Activated CD4-positive, alpha-beta T cell treated with anti-CD3 and anti-CD28 coated beads, Interleukin-10, Interleukin-2, amounts not matched to agents 100 ng/mL and 50 ng/mL, durations not matched to agents 16 hours and 8 hours (primary cell): ENCODE measurements around the gene PDE4B.

ENCODE experiments used
- DNase-seq: peaks from one replicate; pipeline ENCODE4 v3.0.0-alpha.2; 2020

PDE4B gene

GRCh38 chr1:65792669-65793358 lies at the start of gene PDE4B:
Gene PDE4B (plus strand): TSS chr1:65792895.
- no peak for DNase-seq

- DNase-seq = no peak
Observed at GRCh38 chr1:65744731-65745130, 48.0 kb upstream of the PDE4B start.

DNA sequence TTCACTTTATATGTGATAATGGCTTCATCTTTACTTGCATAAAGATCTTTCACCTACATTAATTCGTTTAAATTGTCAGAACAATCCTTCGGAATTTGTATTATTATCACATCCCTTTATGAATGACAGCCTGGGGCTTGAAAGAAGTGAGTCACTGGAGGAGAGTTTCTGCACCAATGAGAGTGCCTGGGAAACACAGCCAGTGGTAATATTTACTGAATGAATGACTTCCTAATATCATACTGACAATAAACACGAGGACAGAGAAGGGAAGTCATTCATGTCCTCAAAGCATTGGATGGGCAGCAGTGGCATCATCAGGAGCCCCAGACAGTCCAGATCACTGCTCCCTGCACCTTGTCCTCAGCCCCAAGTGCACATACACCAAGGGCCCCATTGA lies 40.7 kb upstream of the PDE4B start:
- no peak for DNase-seq

DNA sequence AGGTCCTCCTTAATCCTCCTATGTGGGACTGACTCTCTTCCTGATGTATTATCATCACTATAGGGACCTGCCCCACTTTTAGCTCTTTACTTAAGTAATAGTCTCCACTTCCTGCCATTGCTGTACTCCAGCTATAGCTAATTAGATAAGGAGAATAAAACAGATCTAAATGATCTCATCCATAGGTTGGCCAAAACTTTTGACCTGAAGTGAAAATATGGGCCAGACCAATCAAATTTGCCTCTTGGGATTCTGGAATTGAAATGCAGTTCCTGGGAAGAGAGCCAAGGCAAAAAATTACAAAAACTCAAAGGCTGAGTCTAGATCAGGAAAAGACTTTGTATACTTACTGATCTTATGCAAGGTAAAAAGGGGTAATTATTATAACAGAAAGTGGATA lies 36.1 kb upstream of the PDE4B start:
- no peak for DNase-seq

DNA sequence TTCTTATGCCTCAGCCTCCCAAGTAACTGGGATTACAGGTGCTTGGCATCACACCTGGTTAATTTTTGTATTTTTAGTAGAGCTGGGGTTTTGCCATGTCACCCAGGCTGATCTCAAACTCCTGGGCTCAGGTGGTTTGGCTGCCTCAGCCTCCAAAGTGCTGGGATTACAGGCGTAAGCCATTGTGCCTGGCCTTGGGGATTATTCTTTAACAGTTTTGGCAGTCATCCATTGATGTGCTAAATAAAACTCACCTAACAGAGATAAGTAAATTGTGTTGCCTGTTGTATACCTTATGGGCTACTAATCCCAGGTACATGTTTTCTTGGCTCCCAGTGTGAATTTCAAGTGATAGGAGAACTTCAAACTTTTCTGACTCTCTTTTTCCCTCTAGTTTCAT lies 35.2 kb upstream of the PDE4B start:
- DNase-seq = no peak

- DNase-seq = no peak
Observed at GRCh38 chr1:65758128-65758527, 34.6 kb upstream of the PDE4B start.

DNA sequence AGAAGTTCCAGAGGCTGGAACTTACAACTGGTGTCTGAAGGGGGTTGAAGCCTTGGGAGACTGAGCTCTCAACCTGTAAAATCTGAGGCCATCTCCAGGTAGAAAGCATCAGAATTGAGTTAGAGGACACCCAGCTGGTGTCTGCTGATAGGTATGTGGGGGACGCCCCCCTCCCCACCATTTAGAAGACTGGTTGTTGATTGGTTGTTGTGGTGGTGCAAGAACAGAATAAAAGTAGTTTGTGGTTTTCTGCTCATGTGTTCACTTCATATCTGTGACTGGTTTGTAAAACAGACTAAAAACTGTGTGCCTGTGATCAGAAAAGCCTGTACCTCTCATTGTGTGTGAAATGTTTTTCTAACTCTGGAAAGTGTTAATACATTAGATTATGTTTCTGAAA lies 33.2 kb upstream of the PDE4B start:
- no peak for DNase-seq

GRCh38 chr1:65762081-65762862 lies 30.4 kb upstream of the PDE4B start:
- DNase-seq = no peak

DNA sequence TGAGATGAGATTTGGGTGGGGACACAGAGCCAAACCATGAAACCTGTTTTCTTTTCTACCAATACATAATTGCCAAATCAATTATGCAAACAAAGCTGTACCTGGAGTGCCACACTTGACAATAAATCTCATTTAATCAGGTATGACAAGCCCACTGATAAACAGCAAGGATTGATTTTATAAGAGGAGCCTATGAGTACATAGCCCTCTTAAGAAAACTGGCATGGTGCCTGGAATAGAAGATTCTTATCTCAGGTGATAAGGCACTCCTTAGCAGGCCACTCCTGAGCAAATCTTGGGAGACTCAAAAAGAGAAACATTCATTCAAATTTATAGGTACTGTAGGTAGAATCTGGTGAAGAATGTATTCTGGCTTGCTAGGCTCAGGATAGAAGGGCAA lies 28.6 kb upstream of the PDE4B start:
- no peak for DNase-seq

DNA sequence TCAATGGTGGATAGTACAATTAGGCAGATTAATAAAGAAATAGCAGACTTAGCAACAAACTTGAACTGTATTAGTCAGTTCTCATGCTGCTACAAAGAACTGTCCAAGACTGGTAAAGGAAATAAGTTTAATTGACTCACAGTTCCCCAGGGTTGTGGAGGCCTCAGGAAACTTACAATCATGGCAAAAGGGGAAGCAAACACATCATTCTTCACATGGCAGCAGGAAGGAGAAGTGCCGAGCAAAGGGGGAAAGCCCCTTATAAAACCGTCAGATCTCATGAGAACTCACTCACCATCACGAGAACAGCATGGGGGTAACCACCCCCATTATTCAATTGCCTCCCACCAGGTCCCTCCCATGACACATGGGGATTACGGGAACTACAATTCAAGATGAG lies 27.1 kb upstream of the PDE4B start:
- DNase-seq = no peak

- DNase-seq = no peak
Observed at GRCh38 chr1:65769636-65770035, 23.1 kb upstream of the PDE4B start.

DNA sequence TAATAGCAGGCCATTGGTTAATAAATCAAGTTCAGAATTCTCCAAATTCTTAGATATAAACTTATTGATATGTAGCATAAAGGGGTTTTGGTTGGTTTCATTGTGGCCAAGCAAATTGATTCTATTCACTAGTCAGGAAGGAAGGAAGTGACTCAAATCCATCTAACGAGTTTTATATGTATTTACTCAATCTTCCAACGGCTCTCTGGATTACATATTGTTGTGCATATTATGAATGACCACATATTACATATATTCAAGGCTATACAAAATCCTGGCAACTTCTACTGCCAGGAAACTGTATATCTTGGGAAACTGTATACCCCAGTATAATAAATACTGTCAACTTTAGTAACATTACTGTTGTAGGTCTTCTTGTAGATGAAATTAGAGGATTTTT lies 20.1 kb upstream of the PDE4B start:
- peak; percentile 40 for DNase-seq

DNA sequence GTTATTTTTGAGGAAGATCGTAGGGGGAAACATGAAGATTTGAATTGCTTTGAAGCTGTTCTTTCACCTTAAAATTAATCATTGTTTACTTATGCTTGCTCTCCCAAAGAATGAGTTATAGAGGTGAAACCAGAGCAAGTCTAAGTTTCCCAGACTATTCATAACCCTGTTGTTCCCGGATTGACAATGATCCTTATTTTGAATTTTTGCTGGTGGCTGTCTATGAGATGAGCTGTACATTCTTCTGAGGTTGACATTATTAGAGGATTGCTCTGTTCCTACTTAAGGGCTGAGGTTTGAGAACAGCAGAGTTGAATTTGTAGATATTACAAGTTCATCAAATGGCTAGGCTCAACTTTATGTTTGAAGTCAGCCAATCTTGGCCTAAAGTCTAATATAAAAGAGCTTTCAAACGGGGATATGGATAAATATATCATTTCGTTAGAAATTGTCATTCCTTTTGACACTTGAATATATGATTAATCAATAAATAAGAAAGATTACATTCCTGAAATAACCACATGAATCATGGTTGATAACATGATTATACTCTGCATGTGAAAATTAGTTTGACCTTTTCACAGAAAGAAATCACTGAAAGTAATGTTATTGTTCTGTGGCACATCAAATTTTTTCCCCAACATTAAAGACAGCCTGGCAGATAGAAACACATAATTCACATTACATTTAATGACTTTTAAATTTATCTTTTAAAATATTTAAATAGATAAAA lies 19.1 kb upstream of the PDE4B start:
- DNase-seq = no peak

- DNase-seq = no peak
Observed at GRCh38 chr1:65788762-65789161, 3.9 kb upstream of the PDE4B start.

DNA sequence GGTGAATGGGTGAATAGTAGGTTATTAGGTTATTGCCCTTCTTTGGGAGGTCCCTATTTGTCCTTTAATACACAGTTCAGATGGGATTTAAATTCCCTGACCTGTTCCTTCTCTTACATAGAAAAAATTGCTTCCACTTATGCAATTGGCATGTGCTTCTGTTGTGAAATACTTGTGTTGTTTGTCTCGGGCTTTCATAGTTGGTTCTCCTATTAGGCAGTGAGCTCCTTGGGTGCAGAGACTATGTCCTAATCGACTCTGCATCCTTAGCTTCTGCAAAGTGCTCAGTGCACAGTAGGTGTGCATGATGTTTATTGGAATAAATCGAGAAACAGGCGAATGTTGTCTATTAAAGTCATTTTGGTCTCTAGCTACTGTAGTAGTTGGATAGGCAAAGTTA lies 1.3 kb upstream of the PDE4B start:
- no peak for DNase-seq

- no peak for DNase-seq
Observed at GRCh38 chr1:65791801-65792668, 660 bp upstream of the PDE4B start.

- no peak for DNase-seq
Observed at GRCh38 chr1:65793359-65793732, 651 bp downstream of the PDE4B start.

- DNase-seq = no peak
Observed at GRCh38 chr1:65795311-65795710, 2.6 kb downstream of the PDE4B start.

DNA sequence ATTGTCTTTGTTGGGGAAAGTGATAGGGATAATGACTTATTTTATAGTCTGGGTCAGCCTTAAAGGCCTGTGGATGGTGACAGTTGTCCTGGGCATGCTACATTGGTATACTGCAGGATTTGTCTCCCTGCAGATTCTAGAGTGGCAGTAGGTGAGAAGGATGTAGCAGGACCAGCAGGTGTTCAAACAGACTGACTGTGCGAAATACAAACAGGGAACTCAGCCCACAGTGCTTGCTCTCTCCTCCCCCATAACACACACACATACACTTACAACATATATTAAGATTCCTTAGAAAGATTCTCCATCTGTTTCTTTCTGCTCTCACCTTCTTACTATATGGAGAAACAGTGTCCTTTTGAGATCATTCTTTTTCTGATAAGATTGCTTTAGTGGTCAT lies 6.9 kb downstream of the PDE4B start:
- DNase-seq = no peak

GRCh38 chr1:65804584-65804983 lies 11.9 kb downstream of the PDE4B start:
- no peak for DNase-seq

- DNase-seq = peak; percentile 95
Observed at GRCh38 chr1:65812065-65812464, 19.4 kb downstream of the PDE4B start.

GRCh38 chr1:65813956-65814355 lies 21.3 kb downstream of the PDE4B start:
- DNase-seq = peak; percentile 43

DNA sequence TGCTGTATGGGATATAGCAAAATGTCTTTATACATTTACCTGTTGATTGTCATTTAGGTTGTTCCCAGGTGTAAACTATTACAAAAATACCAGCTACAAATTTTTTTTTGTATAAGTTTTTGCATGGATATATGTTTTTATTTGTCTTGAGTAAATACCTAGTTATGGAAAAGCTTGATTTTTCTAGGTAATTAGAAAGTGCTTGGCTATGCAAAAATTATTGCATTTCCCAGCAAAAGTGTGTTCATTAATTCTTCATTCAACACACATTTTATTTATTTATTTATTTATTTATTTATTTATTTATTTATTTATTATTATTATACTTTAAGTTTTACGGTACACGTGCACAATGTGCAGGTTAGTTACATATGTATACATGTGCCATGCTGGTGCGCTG lies 22.1 kb downstream of the PDE4B start:
- no peak for DNase-seq
